Astrocyte of the cerebellum (primary cell): ENCODE measurements around the gene EREG.

Source experiments
- DNase-seq: peaks from one replicate; pipeline ENCODE4 v3.0.0-alpha.2; 2011; ENCODE audit warnings: low read depth
- H3K4me3 ChIP-seq: 2 replicates; pipeline ENCODE4 v1.5.1; 2011; ENCODE audit warnings: mild to moderate bottlenecking, low read depth, low read length, moderate library complexity
- CTCF ChIP-seq: IDR thresholded peaks from 2 replicates; pipeline ENCODE4 v1.5.1; 2012; ENCODE audit warnings: low read length, low read depth, moderate library complexity, mild to moderate bottlenecking; ENCODE audit errors: missing control alignments
- in situ Hi-C: cut with HindIII; loops from 2 replicates; pipeline ENCODE4 v1.10.0; 2017; ENCODE audit warnings: low sequenced_read_pairs

EREG gene

GRCh38 chr4:74433043-74433442, 68.1 kb downstream of the EREG start:
- no peak for TF ChIP-seq CTCF
- in situ Hi-C loops: no loop called here
- H3K4me3 ChIP-seq: no peak overlapping the region
- no peak for DNase-seq

- TF ChIP-seq CTCF: no peak
- no peak overlapping the region for H3K4me3 ChIP-seq
- no peak for DNase-seq
- in situ Hi-C loops: no loop called here
Observed at GRCh38 chr4:74433541-74434172, 68.7 kb downstream of the EREG start.

GRCh38 chr4:74435296-74435695, 70.4 kb downstream of the EREG start:
- in situ Hi-C loops: no loop called here
- no peak overlapping the region for H3K4me3 ChIP-seq
- DNase-seq: no peak
- no peak for TF ChIP-seq CTCF

GRCh38 chr4:74437866-74438265, 72.9 kb downstream of the EREG start:
- in situ Hi-C loops: no loop called here
- TF ChIP-seq CTCF: no peak
- DNase-seq: no peak
- H3K4me3 ChIP-seq: no peak overlapping the region
